Activated CD8-positive, alpha-beta memory T cell treated with anti-CD3 and anti-CD28 coated beads, Interleukin-2, amount 50 U/mL, for 24 hours (primary cell): Measurements from ENCODE around the gene AGMO.

ENCODE experiments used
- DNase-seq: peaks from one replicate; pipeline ENCODE4 v3.0.0-alpha.2; 2020; ENCODE audit errors: extremely low read depth

The AGMO gene

GRCh38 chr7:15234431-15234830, 327.4 kb downstream of the AGMO start:
- no peak for DNase-seq

GRCh38 chr7:15228831-15229230, 333.0 kb downstream of the AGMO start:
- no peak for DNase-seq

- DNase-seq: no peak
These were observed 335.8 kb downstream of the AGMO start for GRCh38 chr7:15225981-15226380.

- DNase-seq: no peak
These were observed 342.1 kb downstream of the AGMO start for GRCh38 chr7:15219758-15220157.

GRCh38 chr7:15218261-15218660, 343.6 kb downstream of the AGMO start:
- no peak for DNase-seq

GRCh38 chr7:15215616-15216015, 346.2 kb downstream of the AGMO start:
- no peak for DNase-seq

GRCh38 chr7:15214976-15215375, 346.8 kb downstream of the AGMO start:
- no peak for DNase-seq

GRCh38 chr7:15213093-15213492, 348.7 kb downstream of the AGMO start:
- no peak for DNase-seq

- DNase-seq: no peak
These were observed 352.4 kb downstream of the AGMO start for GRCh38 chr7:15209429-15209828.

- DNase-seq: no peak
These were observed 357.4 kb downstream of the AGMO start for GRCh38 chr7:15204421-15204820.

GRCh38 chr7:15199482-15199881, 362.3 kb downstream of the AGMO start:
- DNase-seq: no peak

GRCh38 chr7:15197042-15197977, 364.5 kb downstream of the AGMO start:
- DNase-seq: no peak

GRCh38 chr7:15178065-15178464, 383.8 kb downstream of the AGMO start:
- DNase-seq: no peak

- no peak for DNase-seq
These were observed 385.7 kb downstream of the AGMO start for GRCh38 chr7:15176089-15176488.

GRCh38 chr7:15175152-15175551, 386.7 kb downstream of the AGMO start:
- DNase-seq: no peak

- no peak for DNase-seq
These were observed 387.3 kb downstream of the AGMO start for GRCh38 chr7:15174485-15174884.

GRCh38 chr7:15168489-15168888, 393.3 kb downstream of the AGMO start:
- DNase-seq: no peak

- DNase-seq: no peak
These were observed 393.9 kb downstream of the AGMO start for GRCh38 chr7:15167912-15168311.

- DNase-seq: no peak
These were observed 395.2 kb downstream of the AGMO start for GRCh38 chr7:15166620-15167019.

GRCh38 chr7:15159261-15159660, 402.6 kb downstream of the AGMO start:
- no peak for DNase-seq

- no peak for DNase-seq
These were observed 403.5 kb downstream of the AGMO start for GRCh38 chr7:15158141-15158810.
